ENCODE measurements around the gene RGL1. TPM values are rescaled to one million over a fixed set of nuclear protein-coding genes. Genes with fewer than 3 reads are reported as not detected.

The RGL1 gene
- total RNA-seq, 4 donors from 2014 or later, result 12.1 to 13.8 (median 13.0) TPM

DNA sequence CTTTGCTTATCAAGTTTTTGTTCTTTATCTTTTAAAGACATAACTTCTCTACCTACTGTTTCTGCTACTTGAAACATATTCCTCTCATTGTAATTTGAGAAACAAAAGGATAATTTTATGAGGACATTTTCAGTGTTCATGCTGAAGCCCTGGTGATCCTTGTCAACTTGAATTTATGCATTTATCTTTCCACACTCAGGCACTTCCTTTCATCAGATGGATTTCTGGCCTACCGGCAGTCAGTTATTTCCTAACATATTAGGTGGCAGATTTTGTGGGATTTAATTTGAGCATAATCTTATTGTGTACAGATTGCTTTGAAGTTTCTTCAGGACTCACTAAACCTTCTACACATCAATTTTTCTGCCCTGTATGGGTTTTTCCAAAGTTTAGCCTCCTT lies 75.0 kb downstream of the RGL1 start:
- Histone ChIP-seq H3K4me3 (no peak overlapping the region), H3K27me3 (no peaks in the 10 kb centered on the region), H3K27ac (peak overlapping the region in 2 of 4 donors; percentile 15 to 34), H3K9me3 (no peaks in the 10 kb centered on the region), H3K4me1 (peaks cover 0 to 26% (median 2%) of the 10 kb centered on the region in 4 donors), H3K36me3 (peaks cover 0 to 3% (median 0%) of the 10 kb centered on the region in 4 donors)
- WGBS, 2 donors (ENCODE audit: low coverage in 1 of 2), result 85 to 89% methylated on average over 1 of the region's 1 CpG
- in situ Hi-C loops (cut with MboI; ENCODE audit: low pct_ligation_motif_present in 1 of 4, low pct_unique_long_range_greater_than_20kb in 1 of 4, low sequenced_read_pairs in 3 of 4) (no loop called here), intact Hi-C loops (cut with DNase I; ENCODE audit: low total_unique reads) (no loop called here)
- no peak for DNase-seq
- TF ChIP-seq, protein P1, sequence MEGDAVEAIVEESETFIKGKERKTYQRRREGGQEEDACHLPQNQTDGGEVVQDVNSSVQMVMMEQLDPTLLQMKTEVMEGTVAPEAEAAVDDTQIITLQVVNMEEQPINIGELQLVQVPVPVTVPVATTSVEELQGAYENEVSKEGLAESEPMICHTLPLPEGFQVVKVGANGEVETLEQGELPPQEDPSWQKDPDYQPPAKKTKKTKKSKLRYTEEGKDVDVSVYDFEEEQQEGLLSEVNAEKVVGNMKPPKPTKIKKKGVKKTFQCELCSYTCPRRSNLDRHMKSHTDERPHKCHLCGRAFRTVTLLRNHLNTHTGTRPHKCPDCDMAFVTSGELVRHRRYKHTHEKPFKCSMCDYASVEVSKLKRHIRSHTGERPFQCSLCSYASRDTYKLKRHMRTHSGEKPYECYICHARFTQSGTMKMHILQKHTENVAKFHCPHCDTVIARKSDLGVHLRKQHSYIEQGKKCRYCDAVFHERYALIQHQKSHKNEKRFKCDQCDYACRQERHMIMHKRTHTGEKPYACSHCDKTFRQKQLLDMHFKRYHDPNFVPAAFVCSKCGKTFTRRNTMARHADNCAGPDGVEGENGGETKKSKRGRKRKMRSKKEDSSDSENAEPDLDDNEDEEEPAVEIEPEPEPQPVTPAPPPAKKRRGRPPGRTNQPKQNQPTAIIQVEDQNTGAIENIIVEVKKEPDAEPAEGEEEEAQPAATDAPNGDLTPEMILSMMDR (IDR thresholded peaks at IDR 0.05), result no peak
- TF ChIP-seq POLR2A (IDR thresholded peaks at IDR 0.05) (no peak), POLR2AphosphoS5 (IDR thresholded peaks at IDR 0.05) (no peak), EP300 (IDR thresholded peaks at IDR 0.05; ENCODE audit: low read depth) (no peak)

DNA sequence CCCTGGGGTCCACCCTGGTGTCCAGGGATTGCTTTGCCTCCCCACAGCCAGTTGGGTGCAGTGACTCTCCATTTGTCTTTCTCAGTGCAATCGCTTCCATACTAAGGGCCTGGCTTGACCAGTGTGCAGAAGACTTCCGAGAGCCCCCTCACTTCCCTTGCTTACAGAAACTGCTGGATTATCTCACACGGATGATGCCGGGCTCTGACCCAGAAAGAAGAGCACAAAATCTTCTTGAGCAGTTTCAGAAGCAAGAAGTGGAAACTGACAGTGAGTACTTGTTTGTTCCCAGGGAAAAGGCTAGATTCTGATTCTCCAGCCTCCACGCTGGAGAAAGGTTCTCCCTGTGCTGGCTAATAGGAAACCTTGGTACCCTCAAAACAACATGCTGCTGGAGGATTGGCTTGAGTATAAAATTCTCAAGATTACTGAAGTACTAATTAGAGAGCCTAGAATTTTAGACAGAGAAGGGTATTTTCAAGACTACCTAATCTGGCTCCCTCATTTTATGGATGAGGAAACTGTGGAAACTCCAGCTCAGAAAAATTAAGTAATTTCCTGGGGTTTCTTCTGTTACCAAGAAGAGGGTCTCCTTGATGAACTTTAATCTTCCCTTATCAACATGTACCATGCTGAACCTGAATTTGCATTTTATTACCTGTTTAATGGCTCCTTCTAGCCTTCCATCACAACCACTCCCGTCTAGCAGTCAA lies 75.8 kb downstream of the RGL1 start:
- Histone ChIP-seq H3K27me3 (no peaks in the 10 kb centered on the region), H3K36me3 (peaks cover 0 to 3% (median 0%) of the 10 kb centered on the region in 4 donors), H3K27ac (peak overlapping the region in 3 of 4 donors; percentile 12 to 34 (median 15)), H3K4me3 (no peak overlapping the region), H3K9me3 (no peaks in the 10 kb centered on the region), H3K4me1 (peaks cover 0 to 26% (median 2%) of the 10 kb centered on the region in 4 donors)
- in situ Hi-C loops (cut with MboI; ENCODE audit: low pct_ligation_motif_present in 1 of 4, low pct_unique_long_range_greater_than_20kb in 1 of 4, low sequenced_read_pairs in 3 of 4), result no loop called here
- DNase-seq, result no peak
- TF ChIP-seq POLR2A (IDR thresholded peaks at IDR 0.05) (no peak), EP300 (IDR thresholded peaks at IDR 0.05; ENCODE audit: low read depth) (no peak), POLR2AphosphoS5 (IDR thresholded peaks at IDR 0.05) (no peak)
- TF ChIP-seq, protein P1 (IDR thresholded peaks at IDR 0.05), result no peak
- WGBS, 2 donors (ENCODE audit: low coverage in 1 of 2), result 85 to 100% methylated on average over 1 to 6 of the region's 6 CpGs
- intact Hi-C loops (cut with DNase I; ENCODE audit: low total_unique reads), result no loop called here

GRCh38 chr1:183881387-183882131 lies 76.6 kb downstream of the RGL1 start:
- no peaks in the 10 kb centered on the region for H3K27me3 ChIP-seq
- TF ChIP-seq EP300 (IDR thresholded peaks at IDR 0.05; ENCODE audit: low read depth) (no peak), POLR2A (IDR thresholded peaks at IDR 0.05) (no peak), POLR2AphosphoS5 (IDR thresholded peaks at IDR 0.05) (no peak)
- TF ChIP-seq, protein P1 (IDR thresholded peaks at IDR 0.05), result no peak
- H3K36me3 ChIP-seq, result peaks cover 0 to 3% (median 0%) of the 10 kb centered on the region in 4 donors
- in situ Hi-C loops (cut with MboI; ENCODE audit: low pct_ligation_motif_present in 1 of 4, low pct_unique_long_range_greater_than_20kb in 1 of 4, low sequenced_read_pairs in 3 of 4), result no loop called here
- H3K9me3 ChIP-seq, result no peaks in the 10 kb centered on the region
- DNase-seq, result no peak
- H3K27ac ChIP-seq, result peak overlapping the region in 3 of 4 donors; percentile 10 to 34 (median 12)
- 54 to 57% methylated on average over 2 to 4 of the region's 4 CpGs for WGBS, 2 donors (ENCODE audit: low coverage in 1 of 2)
- no peak overlapping the region for H3K4me3 ChIP-seq
- H3K4me1 ChIP-seq, result peaks cover 0 to 25% (median 2%) of the 10 kb centered on the region in 4 donors
- intact Hi-C loops (cut with DNase I; ENCODE audit: low total_unique reads), result no loop called here
